ENCODE results near the gene CAMK1. TPM values are rescaled to one million over a fixed set of nuclear protein-coding genes. Genes with fewer than 3 reads are reported as not detected.

The CAMK1 gene
- total and polyA plus RNA-seq, 2 experiments from 2014 or later, result 20.4 to 23.7 TPM

DNA sequence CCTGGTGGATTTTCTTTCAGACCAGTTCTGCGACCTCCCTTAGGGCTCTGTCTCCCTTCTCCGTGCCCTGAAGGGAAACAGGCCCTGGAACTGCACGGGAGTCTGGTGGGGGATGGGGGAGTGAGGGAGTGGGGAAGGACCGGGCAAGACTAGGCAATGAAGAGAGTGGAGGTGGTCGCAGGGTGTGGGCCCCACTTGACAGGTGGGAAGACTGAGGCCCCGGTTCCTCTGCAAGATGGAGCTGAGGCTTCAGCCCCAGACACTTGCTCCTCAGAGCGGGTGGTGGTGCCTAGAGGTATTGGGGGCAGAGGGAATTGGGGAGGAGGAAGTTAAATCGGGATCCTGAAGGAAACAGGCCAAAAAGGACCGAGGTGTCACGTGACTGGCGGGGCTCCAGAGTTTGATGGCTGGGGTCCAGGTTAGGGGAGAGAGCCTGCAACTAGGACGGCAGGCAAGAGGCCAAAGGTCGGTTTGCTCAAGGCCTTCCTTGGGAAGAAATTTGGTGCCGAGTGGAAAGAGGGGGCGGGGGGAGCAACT lies 597 bp upstream of the CAMK1 start:
- H3K4me1 ChIP-seq (ENCODE audit: low read depth), result no peaks in the 10 kb centered on the region
- no peaks in the 10 kb centered on the region for H3K36me3 ChIP-seq
- peak overlapping the region; percentile 17 for H3K4me3 ChIP-seq
- no peaks in the 10 kb centered on the region for H3K27me3 ChIP-seq
- no peak for TF ChIP-seq CTCF (IDR thresholded peaks at IDR 0.05; ENCODE audit: low read depth, low read length)
- H3K9me3 ChIP-seq (ENCODE audit: low read depth), result no peaks in the 10 kb centered on the region
- no peak overlapping the region for H3K27ac ChIP-seq
- peak in 1 of 2 donors; percentile 90 for DNase-seq (ENCODE audit: low read depth in 1 of 2, low spot score in 1 of 2)

DNA sequence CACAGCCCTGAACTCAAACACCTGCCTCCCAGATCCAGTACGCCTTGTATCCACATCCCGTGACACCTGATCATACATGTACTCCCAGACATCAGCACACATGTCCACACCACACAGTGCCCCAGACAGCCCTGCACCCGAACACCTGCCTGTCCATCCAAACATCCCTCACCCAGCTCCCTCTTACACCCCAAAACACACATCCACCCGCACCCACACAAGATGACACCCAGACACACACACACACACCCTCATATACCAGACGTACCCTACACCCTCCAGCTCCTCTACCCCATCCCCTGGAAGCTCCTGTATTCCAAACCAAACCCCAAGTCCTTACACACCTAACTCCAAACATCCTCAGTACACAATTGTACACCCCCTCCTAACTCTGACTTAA lies 735 bp downstream of the CAMK1 start:
- Histone ChIP-seq H3K4me1 (ENCODE audit: low read depth) (no peaks in the 10 kb centered on the region), H3K27ac (no peak overlapping the region), H3K36me3 (no peaks in the 10 kb centered on the region), H3K9me3 (ENCODE audit: low read depth) (no peaks in the 10 kb centered on the region), H3K27me3 (no peaks in the 10 kb centered on the region), H3K4me3 (no peak overlapping the region)
- DNase-seq (ENCODE audit: low read depth in 1 of 2, low spot score in 1 of 2), result no peak
- no peak for TF ChIP-seq CTCF (IDR thresholded peaks at IDR 0.05; ENCODE audit: low read depth, low read length)

GRCh38 chr3:9768141-9768775 lies 1.5 kb downstream of the CAMK1 start:
- TF ChIP-seq CTCF (IDR thresholded peaks at IDR 0.05; ENCODE audit: low read depth, low read length), result no peak
- Histone ChIP-seq H3K27me3 (no peaks in the 10 kb centered on the region), H3K9me3 (ENCODE audit: low read depth) (no peaks in the 10 kb centered on the region), H3K4me3 (no peak overlapping the region), H3K4me1 (ENCODE audit: low read depth) (no peaks in the 10 kb centered on the region), H3K36me3 (no peaks in the 10 kb centered on the region), H3K27ac (no peak overlapping the region)
- no peak for DNase-seq (ENCODE audit: low read depth in 1 of 2, low spot score in 1 of 2)

DNA sequence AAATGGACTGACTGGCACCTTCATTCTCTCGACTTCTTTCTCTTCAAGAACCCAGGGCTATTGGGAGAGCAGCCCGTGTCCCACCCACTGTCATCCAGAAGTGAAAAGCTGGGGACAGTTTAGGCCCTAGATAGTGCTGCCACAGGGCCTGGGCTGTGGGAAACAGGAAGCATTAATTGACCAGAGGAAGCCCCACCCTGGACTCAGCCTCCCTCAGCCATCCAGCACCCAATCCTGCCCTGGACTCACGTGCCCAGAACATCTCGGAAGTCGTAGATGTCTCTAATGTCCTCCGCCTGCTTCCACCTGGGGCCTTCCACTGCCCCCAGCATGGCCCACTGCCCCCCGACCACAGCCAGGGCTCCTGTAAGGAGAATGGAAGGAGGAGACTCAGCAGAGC lies 2.3 kb downstream of the CAMK1 start:
- H3K9me3 ChIP-seq (ENCODE audit: low read depth), result no peaks in the 10 kb centered on the region
- DNase-seq (ENCODE audit: low read depth in 1 of 2, low spot score in 1 of 2), result no peak
- H3K27me3 ChIP-seq, result no peaks in the 10 kb centered on the region
- no peak for TF ChIP-seq CTCF (IDR thresholded peaks at IDR 0.05; ENCODE audit: low read depth, low read length)
- H3K36me3 ChIP-seq, result no peaks in the 10 kb centered on the region
- no peak overlapping the region for H3K27ac ChIP-seq
- H3K4me3 ChIP-seq, result no peak overlapping the region
- H3K4me1 ChIP-seq (ENCODE audit: low read depth), result no peaks in the 10 kb centered on the region

GRCh38 chr3:9765865-9766264 lies 3.9 kb downstream of the CAMK1 start:
- no peak for TF ChIP-seq CTCF (IDR thresholded peaks at IDR 0.05; ENCODE audit: low read depth, low read length)
- Histone ChIP-seq H3K4me3 (no peak overlapping the region), H3K27me3 (no peaks in the 10 kb centered on the region), H3K36me3 (no peaks in the 10 kb centered on the region), H3K9me3 (ENCODE audit: low read depth) (no peaks in the 10 kb centered on the region), H3K27ac (no peak overlapping the region), H3K4me1 (ENCODE audit: low read depth) (no peaks in the 10 kb centered on the region)
- DNase-seq (ENCODE audit: low read depth in 1 of 2, low spot score in 1 of 2), result no peak

Data from cardiac muscle cell (in vitro differentiated cells and primary cell).